Activated naive CD8-positive, alpha-beta T cell treated with anti-CD3 and anti-CD28 coated beads, Interleukin-2, amount 10 ng/mL, durations not matched to agents 7 days and 5 days (primary cell): Measurements from ENCODE around the gene MATCAP1. TPM values are rescaled to one million over a fixed set of nuclear protein-coding genes. Genes with fewer than 3 reads are reported as not detected.

Experiments
- ATAC-seq: fragments of 150-1000 bp; cut with Tn5 transposase; one replicate; pipeline ENCODE4 v1.10.0; 2021; ENCODE audit warnings: low read depth, moderate library complexity
- POLR2A ChIA-PET: fragments of 350-600 bp; sonication (Branson Sonifier 250); formaldehyde crosslinking; loops from one replicate; lab custom pipeline; 2021; ENCODE audit warnings: antibody characterized with exemption; lab: Charles Lee
- DNase-seq: peaks from one replicate; pipeline ENCODE4 v3.0.0; 2021
- H3K27ac Mint-ChIP-seq: one replicate; pipeline ENCODE4 v1.8.0; 2022; ENCODE audit warnings: mild to moderate bottlenecking, mixed read lengths
- H3K27me3 Mint-ChIP-seq: one replicate; pipeline ENCODE4 v1.8.0; 2022; ENCODE audit warnings: mild to moderate bottlenecking, moderate library complexity, mixed read lengths
- H3K36me3 Mint-ChIP-seq: one replicate; pipeline ENCODE4 v1.8.0; 2021; ENCODE audit warnings: mild to moderate bottlenecking, mixed read lengths
- H3K4me1 Mint-ChIP-seq: one replicate; pipeline ENCODE4 v1.8.0; 2021; ENCODE audit warnings: mixed read lengths
- H3K4me3 Mint-ChIP-seq: one replicate; pipeline ENCODE4 v1.8.0; 2022; ENCODE audit warnings: mild to moderate bottlenecking, moderate library complexity, mixed read lengths
- H3K9me3 Mint-ChIP-seq: one replicate; pipeline ENCODE4 v1.8.0; 2021; ENCODE audit warnings: mixed read lengths
- total RNA-seq, 2 experiments: library from RNA; stranded (reverse); gene quantifications; one replicate each; pipeline ENCODE4 v1.2.3, GENCODE V29; 2021

Gene MATCAP1
- 10 to 100 TPM; 57.4 to 59.1 TPM for total RNA-seq

DNA sequence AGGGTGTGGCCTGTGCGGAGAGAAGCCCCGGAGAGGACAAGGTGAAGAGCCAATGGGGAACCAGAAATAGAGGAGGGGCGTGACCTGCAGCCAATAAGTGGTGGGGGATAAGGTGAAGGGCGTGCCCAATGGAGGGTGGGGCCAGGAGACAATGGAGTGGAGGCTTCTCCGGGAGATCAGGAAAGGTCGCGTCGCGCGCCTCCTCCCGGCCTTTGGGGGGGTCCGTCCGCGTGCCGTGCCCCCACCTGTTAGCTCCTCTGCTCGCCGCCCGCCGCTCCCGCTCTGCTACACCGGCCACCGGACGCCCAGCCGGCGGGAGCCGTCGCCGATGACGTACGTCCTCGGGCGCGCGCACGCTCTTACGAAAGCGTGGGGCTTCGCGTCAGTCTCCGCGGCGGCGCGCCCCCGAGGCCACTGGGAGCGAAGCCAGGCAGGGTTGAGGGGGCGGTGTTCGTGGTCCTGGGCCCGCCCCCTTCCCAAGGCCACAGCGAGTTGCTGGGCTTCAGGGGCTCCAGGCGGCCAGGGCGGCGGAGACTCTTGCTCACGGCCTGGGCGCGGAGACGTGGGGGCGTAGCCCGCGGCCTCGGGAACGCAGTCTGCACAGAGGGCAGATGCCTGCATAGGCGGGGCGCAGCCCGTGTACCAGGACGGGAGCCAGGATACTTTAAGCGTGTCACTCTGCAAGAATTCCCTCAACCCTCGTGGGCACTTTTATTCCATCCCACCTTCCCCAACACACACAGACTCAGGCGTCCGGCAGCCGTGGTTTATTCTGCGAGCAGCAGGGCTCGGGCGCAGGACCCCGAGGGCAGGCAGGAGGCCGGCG is at the start of gene MATCAP1:
Gene MATCAP1 (minus strand): TSS at position 337 of the 826 bp plus-strand sequence. CDS start 3,353 bp downstream, outside the sequence.
- ATAC-seq (peak; percentile 93), DNase-seq (peak; percentile 97)
- Mint-ChIP-seq H3K9me3 (no peaks in the 10 kb centered on the region), H3K27me3 (peaks cover 14% of the 10 kb centered on the region), H3K4me3 (peak within 1 kb of the TSS; percentile 86), H3K27ac (no peak within 1 kb of the TSS), H3K36me3 (peaks cover 1% of the 10 kb centered on the region), H3K4me1 (peaks cover 10% of the 10 kb centered on the region)
- POLR2A ChIA-PET: interaction anchor here (1.0 to 3.4 kb wide), 7 partner anchors 8 to 170 kb away, joined by 3 to 14 read pairs (median 4); partner anchors contain the start of genes FBXL8 and TRADD

DNA sequence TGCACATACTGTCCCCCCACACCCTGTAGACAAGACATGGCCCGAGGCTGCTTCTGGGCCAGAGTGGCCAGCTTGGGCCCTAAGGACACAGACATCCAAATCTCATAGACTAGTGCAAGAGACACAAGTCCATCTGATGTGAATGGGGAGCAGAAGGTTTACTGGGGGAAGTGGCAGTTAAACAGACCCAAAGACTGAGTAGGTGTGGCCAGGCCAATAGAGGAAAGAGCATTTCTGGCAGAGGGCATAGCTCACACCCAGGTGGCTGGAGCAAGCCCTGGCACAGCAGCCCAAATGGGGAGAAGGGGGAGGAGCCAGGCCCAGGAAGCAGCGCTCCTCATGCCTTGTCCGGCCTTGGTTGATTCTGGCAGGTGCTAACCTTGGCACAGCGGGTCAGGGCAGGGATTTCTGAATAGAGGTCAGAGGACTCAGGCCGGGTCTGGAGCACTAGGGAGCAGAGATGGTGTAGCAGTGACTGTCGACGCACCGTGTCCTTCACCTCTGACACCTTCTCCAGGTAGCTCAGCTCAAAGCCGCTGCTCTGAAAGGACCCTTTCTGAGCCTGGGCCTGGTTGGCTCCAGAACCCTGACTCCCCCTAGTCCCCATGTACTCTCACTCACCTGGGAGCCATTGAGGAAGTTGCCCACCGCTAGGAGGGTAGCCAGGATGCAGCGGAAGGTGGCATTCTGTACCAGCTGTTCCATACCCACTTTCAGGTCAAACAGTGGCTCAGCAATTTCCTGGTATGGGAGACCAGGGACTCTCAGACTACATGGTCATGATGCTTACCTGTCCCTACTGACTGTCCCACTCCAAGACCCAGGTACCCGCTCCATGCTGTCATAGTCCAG is 47.3 kb upstream of the MATCAP1 start:
- H3K9me3 Mint-ChIP-seq: no peaks in the 10 kb centered on the region
- POLR2A ChIA-PET: interaction anchor here (10.3 kb wide), 1 partner anchor 15 kb away, joined by 130 read pairs; the partner anchor contains the start of genes FHOD1 and SLC9A5
- peaks cover 12% of the 10 kb centered on the region for H3K36me3 Mint-ChIP-seq
- H3K27ac Mint-ChIP-seq: peak overlapping the region; percentile 14
- ATAC-seq (no peak), DNase-seq (no peak)
- no peaks in the 10 kb centered on the region for H3K27me3 Mint-ChIP-seq
- H3K4me1 Mint-ChIP-seq: peaks cover 12% of the 10 kb centered on the region
- H3K4me3 Mint-ChIP-seq: no peak overlapping the region

DNA sequence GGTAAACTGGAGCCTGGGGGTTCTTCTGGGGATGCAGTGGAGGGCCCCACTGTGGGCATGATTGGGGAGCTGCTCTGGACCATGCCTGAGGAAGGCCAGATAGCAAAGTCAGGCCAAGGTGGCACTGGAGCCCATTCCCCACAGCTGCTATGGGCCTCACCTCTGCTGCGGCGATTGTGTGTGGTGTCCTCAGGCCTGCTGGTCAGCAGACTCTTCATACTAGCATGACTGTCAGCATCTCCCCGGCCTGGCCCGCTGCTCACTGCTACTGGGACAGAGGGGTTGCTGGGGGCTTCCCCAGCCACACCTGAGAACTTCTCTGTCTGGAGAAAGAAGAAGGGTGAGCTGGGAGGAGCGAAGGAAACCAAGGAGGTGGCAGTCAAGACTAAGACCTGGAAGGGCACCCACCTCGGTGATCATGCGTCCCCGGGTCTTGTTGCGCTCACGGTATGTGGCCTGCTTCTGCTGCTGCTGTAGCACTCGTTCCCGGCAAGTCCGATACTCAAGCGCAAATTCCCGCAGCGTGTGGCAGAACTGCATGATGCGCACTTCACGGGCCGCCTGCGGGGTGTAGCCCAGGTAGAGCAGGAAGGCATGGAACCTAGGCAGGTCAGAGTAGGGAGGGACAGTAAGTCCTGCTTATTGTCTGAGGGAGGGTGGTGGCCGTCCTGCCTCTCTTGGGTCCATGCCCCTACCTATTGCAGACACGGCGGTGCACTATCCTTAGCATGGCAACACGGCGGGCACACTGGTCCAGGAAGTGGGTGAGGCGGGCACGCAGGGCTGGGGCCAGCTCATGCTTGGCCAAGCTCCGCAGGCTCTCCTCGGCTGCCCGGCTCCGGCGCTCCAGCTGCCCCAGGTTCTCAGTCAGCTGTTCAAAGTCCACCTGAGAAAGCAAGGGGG is 46.4 kb upstream of the MATCAP1 start:
- no peaks in the 10 kb centered on the region for H3K27me3 Mint-ChIP-seq
- peaks cover 11% of the 10 kb centered on the region for H3K36me3 Mint-ChIP-seq
- DNase-seq: no peak
- H3K4me3 Mint-ChIP-seq: no peak overlapping the region
- no peak overlapping the region for H3K27ac Mint-ChIP-seq
- ATAC-seq: no peak
- no peaks in the 10 kb centered on the region for H3K9me3 Mint-ChIP-seq
- POLR2A ChIA-PET: interaction anchor here (10.3 kb wide), 1 partner anchor 16 kb away, joined by 130 read pairs; the partner anchor contains the start of genes FHOD1 and SLC9A5
- peaks cover 20% of the 10 kb centered on the region for H3K4me1 Mint-ChIP-seq

DNA sequence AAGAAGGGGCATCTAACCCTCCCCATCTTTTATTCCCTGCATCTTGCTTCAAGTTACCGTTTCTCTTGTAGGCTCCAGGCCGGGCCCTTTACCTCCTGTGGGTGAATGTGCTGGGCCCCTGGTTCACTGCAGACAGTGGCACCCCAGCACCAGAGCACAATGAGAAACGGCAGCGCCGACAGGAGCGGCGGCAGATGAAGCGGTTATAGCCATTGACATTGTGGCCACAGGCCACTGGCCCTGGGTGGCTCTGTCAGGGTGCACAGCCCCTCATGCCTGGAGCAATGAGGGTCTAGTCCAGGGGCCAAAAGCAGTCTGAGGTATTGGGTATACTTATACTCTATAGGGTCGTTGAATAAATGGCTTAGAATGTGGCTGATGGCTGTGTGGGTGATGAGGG is 45.1 kb upstream of the MATCAP1 start:
- DNase-seq (no peak), ATAC-seq (no peak)
- POLR2A ChIA-PET: interaction anchor here (10.3 kb wide), 1 partner anchor 17 kb away, joined by 130 read pairs; the partner anchor contains the start of genes FHOD1 and SLC9A5
- peak overlapping the region; percentile 14 for H3K27ac Mint-ChIP-seq
- H3K36me3 Mint-ChIP-seq: peaks cover 11% of the 10 kb centered on the region
- peak overlapping the region; percentile 28 for H3K4me3 Mint-ChIP-seq
- H3K4me1 Mint-ChIP-seq: peaks cover 26% of the 10 kb centered on the region
- H3K27me3 Mint-ChIP-seq: no peaks in the 10 kb centered on the region
- H3K9me3 Mint-ChIP-seq: no peaks in the 10 kb centered on the region

DNA sequence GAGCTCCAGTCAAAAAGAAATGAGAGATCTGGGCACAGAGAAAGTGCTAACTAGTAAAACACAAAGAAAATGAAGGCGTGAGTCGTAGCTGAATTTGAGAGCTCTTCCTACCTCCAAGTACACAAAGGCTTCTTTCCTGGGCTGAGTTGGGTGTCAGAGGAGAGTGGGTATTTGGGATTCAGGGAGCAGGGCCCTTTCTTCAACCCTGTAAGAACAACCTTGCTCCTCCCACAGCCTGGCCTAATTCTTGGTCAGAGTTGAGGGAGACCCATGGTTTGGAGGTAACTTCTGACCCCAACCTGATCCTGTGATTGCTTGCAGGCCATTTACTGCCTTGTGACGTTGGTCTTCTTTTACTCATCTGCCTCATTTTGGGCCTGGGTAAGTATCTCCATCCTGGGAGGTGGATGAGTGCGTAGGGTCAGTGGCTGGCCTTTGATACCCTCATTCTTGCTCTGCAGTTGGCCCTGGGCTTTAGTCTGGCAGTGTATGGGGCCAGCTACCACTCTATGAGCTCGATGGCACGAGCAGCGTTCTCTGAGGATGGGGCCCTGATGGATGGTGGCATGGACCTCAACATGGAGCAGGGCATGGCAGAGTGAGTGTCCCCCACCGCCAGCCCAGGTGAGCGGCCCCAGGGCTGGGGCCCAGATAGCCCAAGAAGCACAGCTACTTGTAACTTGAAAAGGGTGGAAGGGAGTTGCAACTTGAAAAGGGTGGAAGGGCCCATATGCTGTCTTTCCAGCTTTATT is 44.4 kb upstream of the MATCAP1 start:
- H3K9me3 Mint-ChIP-seq: no peaks in the 10 kb centered on the region
- POLR2A ChIA-PET: interaction anchor here (2.1 to 10.3 kb wide), 2 partner anchors 17 to 30 kb away, joined by 8 to 130 read pairs; partner anchors contain the start of genes FHOD1 and SLC9A5
- ATAC-seq: no peak

DNA sequence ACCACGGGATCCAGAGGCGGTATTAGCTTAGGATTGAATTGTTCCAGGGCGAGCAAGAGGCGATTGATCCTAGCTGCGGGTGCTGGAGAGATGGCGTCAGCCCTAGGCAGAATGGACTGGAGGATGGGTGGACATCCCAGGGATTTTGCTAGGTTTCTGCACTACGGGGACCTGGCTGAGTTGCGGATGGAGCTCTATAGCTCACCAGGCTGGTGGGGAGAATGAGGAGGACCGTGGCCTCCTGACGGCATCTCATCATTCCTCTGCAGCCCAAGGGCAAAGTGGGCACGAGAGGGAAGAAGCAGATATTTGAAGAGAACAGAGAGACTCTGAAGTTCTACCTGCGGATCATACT is 43.8 kb upstream of the MATCAP1 start:
- Mint-ChIP-seq H3K27me3 (no peaks in the 10 kb centered on the region), H3K27ac (peak overlapping the region; percentile 92), H3K4me1 (peaks cover 31% of the 10 kb centered on the region), H3K9me3 (no peaks in the 10 kb centered on the region), H3K36me3 (peaks cover 9% of the 10 kb centered on the region), H3K4me3 (peak overlapping the region; percentile 92)
- DNase-seq: no peak
- POLR2A ChIA-PET: interaction anchor here (1.2 to 10.3 kb wide), 9 partner anchors 8 to 254 kb away, joined by 3 to 130 read pairs (median 8); partner anchors contain the start of genes ATP6V0D1, E2F4, FHOD1 and SLC9A5
- ATAC-seq: no peak

More for the DNA sequence above, 44.4 kb upstream of the MATCAP1 start:
- no peak for DNase-seq
- peak overlapping the region; percentile 92 for H3K27ac Mint-ChIP-seq
- peaks cover 29% of the 10 kb centered on the region for H3K4me1 Mint-ChIP-seq
- peaks cover 9% of the 10 kb centered on the region for H3K36me3 Mint-ChIP-seq
- H3K27me3 Mint-ChIP-seq: no peaks in the 10 kb centered on the region
- peak overlapping the region; percentile 92 for H3K4me3 Mint-ChIP-seq

DNA sequence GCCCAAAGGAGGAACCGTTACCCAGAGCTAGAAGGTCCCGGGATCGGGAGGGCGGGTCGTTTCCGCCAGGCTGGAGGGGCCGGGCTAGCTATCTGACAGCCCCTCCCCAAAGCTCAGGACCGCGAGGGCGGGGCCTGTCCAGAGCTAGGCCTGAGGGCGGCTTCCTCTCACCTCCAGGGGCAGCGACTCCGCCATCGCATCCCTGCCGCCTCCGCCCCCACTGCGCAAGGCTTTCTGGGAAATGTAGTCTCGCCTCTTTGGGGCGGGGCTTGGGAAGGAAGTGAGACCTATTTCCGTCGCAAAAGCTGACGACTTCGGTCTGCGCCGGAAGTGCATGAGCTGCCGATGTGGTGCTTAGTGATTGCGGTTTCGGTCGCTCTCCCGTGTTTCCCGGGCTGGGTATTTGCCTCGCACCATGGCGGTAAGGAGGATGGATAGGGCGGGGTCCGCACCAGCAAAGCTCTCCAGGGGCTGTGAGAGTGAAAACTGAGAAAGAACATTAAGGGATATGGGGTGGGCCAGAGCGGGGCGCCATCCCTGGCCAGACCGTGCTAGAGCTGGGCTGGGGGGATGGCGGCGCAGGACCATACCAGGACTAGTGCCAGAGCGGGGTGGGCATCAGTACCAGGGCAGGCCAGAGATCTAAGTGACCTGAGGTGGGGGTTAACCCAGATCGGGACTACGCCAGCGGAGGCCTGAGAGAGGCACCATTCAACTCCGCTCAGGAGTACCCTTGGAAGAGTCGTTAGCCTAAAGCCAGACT is 43.2 kb upstream of the MATCAP1 start, which contains the start of gene TMEM208:
Gene TMEM208 (plus strand): TSS at position 327 of the 763 bp plus-strand sequence. CDS start 89 bp downstream, at position 416.
- Mint-ChIP-seq H3K4me1 (peaks cover 31% of the 10 kb centered on the region), H3K27ac (peak within 1 kb of the TSS; percentile 92)

DNA sequence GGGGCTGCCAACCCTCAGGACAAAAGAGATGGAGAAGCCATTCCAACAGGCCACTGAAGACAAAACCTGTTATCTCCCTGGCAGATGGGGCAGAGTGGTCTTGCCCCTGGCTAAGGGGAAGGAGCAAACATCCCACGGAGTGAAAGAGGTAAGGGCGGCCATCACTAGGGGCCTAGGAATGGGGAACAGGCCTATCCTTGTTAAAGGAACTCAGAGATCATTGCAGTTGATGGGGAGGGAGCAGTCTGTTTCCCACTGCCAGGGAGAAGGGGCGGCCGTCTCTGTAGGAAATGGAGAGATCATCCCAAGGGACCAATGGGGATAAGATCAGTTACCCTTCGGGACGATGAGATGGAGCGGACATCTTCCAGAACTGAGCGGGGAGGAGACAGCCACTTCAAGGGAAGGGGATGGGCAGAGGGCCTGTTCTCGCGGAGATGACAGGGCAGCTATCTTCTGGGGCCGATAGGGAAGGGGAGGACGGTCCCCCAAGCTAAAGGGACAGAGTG is 42.6 kb upstream of the MATCAP1 start:
- POLR2A ChIA-PET: interaction anchor here (0.6 to 10.3 kb wide), 12 partner anchors 9 to 255 kb away, joined by 3 to 130 read pairs (median 4); partner anchors contain the start of genes ATP6V0D1, B3GNT9, E2F4 and FHOD1
- peaks cover 31% of the 10 kb centered on the region for H3K4me1 Mint-ChIP-seq

More for the DNA sequence above, 43.2 kb upstream of the MATCAP1 start, which contains the start of gene TMEM208:
- POLR2A ChIA-PET: interaction anchor here (0.5 to 10.3 kb wide), 13 partner anchors 8 to 254 kb away, joined by 3 to 130 read pairs (median 4); partner anchors contain the start of genes ATP6V0D1, B3GNT9, E2F4 and FHOD1
- peak within 1 kb of the TSS; percentile 92 for H3K4me3 Mint-ChIP-seq
- peak; percentile 98 for DNase-seq
- peak; percentile 96 for ATAC-seq
- H3K27me3 Mint-ChIP-seq: no peaks in the 10 kb centered on the region
- H3K9me3 Mint-ChIP-seq: no peaks in the 10 kb centered on the region
- H3K36me3 Mint-ChIP-seq: peaks cover 8% of the 10 kb centered on the region

DNA sequence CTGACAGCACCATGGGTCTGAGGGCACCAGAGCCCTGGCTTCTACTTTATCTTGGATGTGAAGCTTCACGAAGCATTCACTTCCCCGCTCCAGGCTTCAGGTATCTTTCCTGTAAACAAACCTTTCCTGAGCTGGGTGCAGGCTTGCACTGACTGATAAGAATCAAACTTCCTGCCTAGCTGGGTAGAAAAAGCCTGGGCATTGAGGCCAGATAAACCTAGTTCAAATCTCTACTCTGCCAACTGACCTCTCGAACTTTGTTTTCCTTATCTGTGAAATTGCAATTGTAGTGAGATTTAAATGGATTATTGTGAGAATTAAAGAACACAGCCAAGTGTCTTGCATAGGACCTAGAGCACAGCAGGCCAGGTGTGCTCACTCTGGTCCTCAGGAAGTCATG is 40.2 kb upstream of the MATCAP1 start:
- no peaks in the 10 kb centered on the region for H3K9me3 Mint-ChIP-seq
- POLR2A ChIA-PET: interaction anchor here (10.3 kb wide), 1 partner anchor 22 kb away, joined by 130 read pairs; the partner anchor contains the start of genes FHOD1 and SLC9A5
- H3K4me1 Mint-ChIP-seq: peaks cover 31% of the 10 kb centered on the region
- H3K27me3 Mint-ChIP-seq: no peaks in the 10 kb centered on the region
- no peak overlapping the region for H3K4me3 Mint-ChIP-seq
- no peak for ATAC-seq
- no peak for DNase-seq
- H3K27ac Mint-ChIP-seq: no peak overlapping the region
- peaks cover 2% of the 10 kb centered on the region for H3K36me3 Mint-ChIP-seq

More for the DNA sequence above, 42.6 kb upstream of the MATCAP1 start:
- ATAC-seq (no peak), DNase-seq (no peak)
- peak overlapping the region; percentile 92 for H3K4me3 Mint-ChIP-seq
- no peaks in the 10 kb centered on the region for H3K9me3 Mint-ChIP-seq
- peaks cover 5% of the 10 kb centered on the region for H3K36me3 Mint-ChIP-seq
- H3K27ac Mint-ChIP-seq: peak overlapping the region; percentile 92
- H3K27me3 Mint-ChIP-seq: no peaks in the 10 kb centered on the region

DNA sequence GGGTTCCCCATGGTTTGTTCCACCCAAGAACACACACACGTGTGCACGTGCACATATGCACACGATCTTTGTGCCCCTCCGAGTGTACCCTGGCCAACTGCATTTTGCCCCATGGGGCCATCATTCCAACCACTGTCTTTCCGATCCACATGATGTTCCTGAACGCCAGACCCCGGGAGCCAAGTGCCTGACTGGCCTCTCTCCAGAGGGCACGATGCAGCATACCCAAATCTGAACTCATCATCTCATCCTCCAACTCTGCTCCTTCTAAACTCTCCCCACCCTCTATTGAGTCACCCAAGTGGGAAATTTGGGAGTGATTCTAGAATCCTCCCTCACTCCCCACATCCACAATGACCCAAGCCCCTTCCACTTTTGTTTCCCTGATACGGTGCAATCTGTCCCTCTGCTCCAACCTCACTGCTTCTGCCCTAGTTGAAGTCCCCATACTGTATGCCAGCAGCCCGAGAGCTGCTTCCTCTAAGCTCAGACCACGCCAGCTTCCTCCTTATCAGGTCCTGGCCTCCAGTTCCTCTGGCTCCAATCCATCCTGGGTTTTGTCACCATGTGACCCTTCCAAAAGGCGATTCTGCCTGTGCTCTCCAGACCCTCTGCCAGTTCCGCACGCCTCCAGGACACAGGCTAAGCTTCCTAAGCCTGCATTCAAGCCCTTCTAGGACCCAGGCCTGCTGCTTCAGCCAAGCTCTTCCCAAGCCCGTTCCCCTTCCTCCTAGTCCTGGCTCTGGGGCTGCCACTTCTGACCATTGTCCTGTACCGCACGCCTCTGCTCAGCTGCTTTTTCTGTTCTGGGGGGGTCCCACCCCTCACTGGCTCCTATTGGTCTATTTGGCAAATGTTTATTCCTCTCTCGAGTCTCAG is 33.1 kb upstream of the MATCAP1 start:
- Mint-ChIP-seq H3K36me3 (no peaks in the 10 kb centered on the region), H3K27ac (peak overlapping the region; percentile 41), H3K4me1 (peaks cover 12% of the 10 kb centered on the region), H3K9me3 (no peaks in the 10 kb centered on the region), H3K4me3 (no peak overlapping the region), H3K27me3 (no peaks in the 10 kb centered on the region)
- POLR2A ChIA-PET: interaction anchor here (1.1 to 2.4 kb wide), 2 partner anchors 10 to 31 kb away, joined by 3 to 9 read pairs; partner anchors contain the start of genes FHOD1 and TMEM208
- no peak for DNase-seq
- no peak for ATAC-seq
